Occipital lobe (tissue), 2 donors: Measurements from ENCODE around the gene SLN. TPM values are rescaled to one million over a fixed set of nuclear protein-coding genes. Genes with fewer than 3 reads are reported as not detected.

Source experiments
- DNase-seq: peaks from one replicate; lab custom pipeline; 2025; lab: John Stamatoyannopoulos, UW
- total RNA-seq: library from RNA; depleted of rRNA; stranded (reverse); fragments of >200 nt; gene quantifications from one replicate; pipeline ENCODE4 v1.2.3, GENCODE V29; 2014

Gene SLN
- total RNA-seq, 1 donor from 2014 or later, result 8.3 TPM

GRCh38 chr11:107719557-107720302 is 7.9 kb upstream of the SLN start:
- DNase-seq, result no peak

- DNase-seq, result no peak
These were observed 7.2 kb upstream of the SLN start for GRCh38 chr11:107719073-107719472.

GRCh38 chr11:107716884-107717532 is 5.2 kb upstream of the SLN start:
- no peak for DNase-seq

GRCh38 chr11:107713009-107713408 is 1.2 kb upstream of the SLN start:
- no peak for DNase-seq

GRCh38 chr11:107710301-107710700 is 1.6 kb downstream of the SLN start:
- DNase-seq, result no peak

GRCh38 chr11:107708792-107709191 is 3.1 kb downstream of the SLN start:
- DNase-seq, result no peak

- DNase-seq, result no peak
These were observed 4.0 kb downstream of the SLN start for GRCh38 chr11:107707807-107708206.

- no peak for DNase-seq
These were observed 4.6 kb downstream of the SLN start for GRCh38 chr11:107707215-107707671.

GRCh38 chr11:107706531-107706930 is 5.3 kb downstream of the SLN start:
- DNase-seq, result no peak

GRCh38 chr11:107705027-107705426 is 6.8 kb downstream of the SLN start:
- no peak for DNase-seq

- DNase-seq, result no peak
These were observed 7.4 kb downstream of the SLN start for GRCh38 chr11:107704451-107704850.

- no peak for DNase-seq
These were observed 9.1 kb downstream of the SLN start for GRCh38 chr11:107702723-107703122.

GRCh38 chr11:107702109-107702660 is 9.7 kb downstream of the SLN start:
- DNase-seq, result no peak

- DNase-seq, result no peak
These were observed 12.2 kb downstream of the SLN start for GRCh38 chr11:107699371-107700285.

GRCh38 chr11:107697291-107697690 is 14.6 kb downstream of the SLN start:
- no peak for DNase-seq

GRCh38 chr11:107696140-107696539 is 15.7 kb downstream of the SLN start:
- no peak for DNase-seq

GRCh38 chr11:107695446-107695845 is 16.4 kb downstream of the SLN start:
- no peak for DNase-seq

GRCh38 chr11:107691000-107691750 is 20.7 kb downstream of the SLN start:
- no peak for DNase-seq

GRCh38 chr11:107689317-107690202 is 22.3 kb downstream of the SLN start:
- peak; percentile 31 for DNase-seq
